Stomach smooth muscle (tissue), 2 donors: ENCODE measurements around the gene P4HA1.

Source experiments
- H3K27ac ChIP-seq: one replicate; pipeline ENCODE4 v1.7.0; 2013; ENCODE audit warnings: mild to moderate bottlenecking, low read length, inconsistent platforms
- H3K27me3 ChIP-seq, 2 donors: one replicate each; pipeline ENCODE4 v1.7.0; 2013; ENCODE audit warnings: low read length in 2 of 2; ENCODE audit not compliant: insufficient read depth in 2 of 2, control insufficient read depth in 1 of 2
- H3K36me3 ChIP-seq, 2 donors: one replicate each; pipeline ENCODE4 v1.7.0; 2013; ENCODE audit warnings: low read length in 2 of 2; ENCODE audit not compliant: control insufficient read depth in 2 of 2, insufficient read depth in 2 of 2
- H3K4me1 ChIP-seq: one replicate; pipeline ENCODE4 v1.7.0; 2013; ENCODE audit warnings: low read length; ENCODE audit not compliant: control insufficient read depth, insufficient read depth
- H3K4me3 ChIP-seq, 2 donors: one replicate each; pipeline ENCODE4 v1.7.0; 2013; ENCODE audit warnings: low read length in 2 of 2
- H3K9ac ChIP-seq, 2 donors: one replicate each; pipeline ENCODE4 v1.7.0; 2013; ENCODE audit warnings: low read length in 2 of 2, mild to moderate bottlenecking in 1 of 2
- H3K9me3 ChIP-seq, 2 donors: one replicate each; pipeline ENCODE4 v1.7.0; 2013; ENCODE audit warnings: low read length in 2 of 2; ENCODE audit not compliant: control insufficient read depth in 2 of 2
- donor health status: healthy.
- donor health status: Pancreatic carcinoma.

P4HA1 gene

GRCh38 chr10:72981028-72981881 lies 115.4 kb downstream of the P4HA1 start:
- Histone ChIP-seq H3K4me1 (no peaks in the 10 kb centered on the region), H3K36me3 (no peaks in the 10 kb centered on the region), H3K4me3 (no peak overlapping the region), H3K9ac (no peak overlapping the region), H3K27ac (no peak overlapping the region), H3K27me3 (peaks cover 0 to 3% of the 10 kb centered on the region in 2 donors), H3K9me3 (no peaks in the 10 kb centered on the region)

- no peak overlapping the region for H3K4me3 ChIP-seq
Observed at GRCh38 chr10:72980348-72980747, 116.3 kb downstream of the P4HA1 start.

GRCh38 chr10:72979709-72980108 lies 117.0 kb downstream of the P4HA1 start:
- Histone ChIP-seq H3K27me3 (peaks cover 0 to 3% of the 10 kb centered on the region in 2 donors), H3K36me3 (no peaks in the 10 kb centered on the region), H3K27ac (no peak overlapping the region), H3K4me3 (no peak overlapping the region), H3K4me1 (no peaks in the 10 kb centered on the region), H3K9ac (no peak overlapping the region), H3K9me3 (no peaks in the 10 kb centered on the region)

More at GRCh38 chr10:72980348-72980747, 116.3 kb downstream of the P4HA1 start:
- Histone ChIP-seq H3K9ac (no peak overlapping the region), H3K9me3 (no peaks in the 10 kb centered on the region), H3K27me3 (peaks cover 0 to 3% of the 10 kb centered on the region in 2 donors), H3K36me3 (no peaks in the 10 kb centered on the region), H3K4me1 (no peaks in the 10 kb centered on the region), H3K27ac (no peak overlapping the region)

- no peak overlapping the region for H3K9ac ChIP-seq
- H3K27ac ChIP-seq, result no peak overlapping the region
- peaks cover 0 to 3% of the 10 kb centered on the region in 2 donors for H3K27me3 ChIP-seq
- H3K4me1 ChIP-seq, result no peaks in the 10 kb centered on the region
- H3K36me3 ChIP-seq, result no peaks in the 10 kb centered on the region
- no peak overlapping the region for H3K4me3 ChIP-seq
- no peaks in the 10 kb centered on the region for H3K9me3 ChIP-seq
Observed at GRCh38 chr10:72976886-72977285, 119.8 kb downstream of the P4HA1 start.
